HG02571 (cell line): ENCODE data around the gene TSHZ1.

Experiments
- ATAC-seq: cut with Tn5 transposase; IDR thresholded peaks from one replicate; pipeline ENCODE4 v1.9.1; 2021; ENCODE audit warnings: mild to moderate bottlenecking, moderate library complexity; ENCODE audit not compliant: unreplicated experiment

The TSHZ1 gene

DNA sequence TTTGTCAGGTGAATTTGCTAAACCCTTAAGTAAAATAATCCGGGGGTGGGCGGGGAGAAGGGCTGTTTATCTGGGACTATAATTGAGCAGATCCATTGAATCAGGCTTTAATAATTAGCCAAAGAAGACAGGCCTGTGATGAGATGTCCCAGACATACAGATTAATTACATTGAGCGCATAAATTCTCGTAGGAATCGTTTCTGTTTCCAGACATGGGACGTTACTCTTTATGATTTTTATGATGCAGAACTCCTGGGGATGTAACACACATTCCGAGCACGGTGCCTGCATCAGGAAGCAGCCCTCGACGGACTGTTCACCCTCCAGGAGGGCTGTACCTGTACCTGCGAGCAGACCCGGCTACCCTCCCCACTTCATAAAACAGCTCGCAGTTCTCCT is 128.0 kb downstream of the TSHZ1 start:
- ATAC-seq, result no peak
